NCI-H1092 treated with DMSO at 0.1 percent for 48 hours (cell line): Measurements from ENCODE around the gene IL24.

Source experiments
- DNase-seq: peaks from one replicate; lab custom pipeline; 2025; lab: John Stamatoyannopoulos, UW

The IL24 gene

DNA sequence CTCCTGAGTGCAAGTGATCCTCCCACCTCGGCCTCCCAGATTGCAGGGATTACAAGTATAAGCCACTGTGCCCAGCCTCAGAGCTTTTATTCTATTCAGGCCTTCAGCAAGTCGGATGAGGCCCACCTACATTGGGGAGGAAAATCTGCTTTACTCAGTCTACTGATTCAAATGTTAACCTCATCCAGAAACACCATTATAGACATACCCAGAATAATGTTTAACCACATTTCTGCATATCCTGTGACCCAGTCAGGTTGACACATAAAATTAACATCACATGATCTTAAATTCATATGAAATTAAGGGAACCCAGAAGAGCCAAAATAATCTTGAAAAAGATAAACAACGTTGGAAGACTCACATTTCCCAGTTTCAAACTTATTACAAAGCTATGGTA, 16.9 kb upstream of the IL24 start:
- no peak for DNase-seq

GRCh38 chr1:206882555-206882954, 14.7 kb upstream of the IL24 start:
- no peak for DNase-seq

DNA sequence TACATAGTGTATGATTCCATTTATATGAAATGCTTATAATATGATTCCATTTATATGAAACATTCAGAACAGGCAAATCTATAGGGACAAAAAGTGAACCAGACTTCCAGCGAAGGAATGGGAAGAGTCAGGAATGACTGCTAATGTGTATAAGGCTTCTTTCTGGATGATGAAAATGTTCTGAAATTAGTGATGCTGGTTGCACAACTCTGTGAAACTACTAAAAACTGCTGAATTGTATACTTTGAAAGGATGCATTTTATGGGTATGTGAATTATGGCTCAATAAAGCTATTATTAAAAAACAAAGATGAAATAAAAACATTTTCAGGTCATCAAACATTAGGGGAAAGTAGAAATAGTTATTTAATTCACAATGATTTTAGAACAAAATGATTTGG, 14.1 kb upstream of the IL24 start:
- DNase-seq = no peak

DNA sequence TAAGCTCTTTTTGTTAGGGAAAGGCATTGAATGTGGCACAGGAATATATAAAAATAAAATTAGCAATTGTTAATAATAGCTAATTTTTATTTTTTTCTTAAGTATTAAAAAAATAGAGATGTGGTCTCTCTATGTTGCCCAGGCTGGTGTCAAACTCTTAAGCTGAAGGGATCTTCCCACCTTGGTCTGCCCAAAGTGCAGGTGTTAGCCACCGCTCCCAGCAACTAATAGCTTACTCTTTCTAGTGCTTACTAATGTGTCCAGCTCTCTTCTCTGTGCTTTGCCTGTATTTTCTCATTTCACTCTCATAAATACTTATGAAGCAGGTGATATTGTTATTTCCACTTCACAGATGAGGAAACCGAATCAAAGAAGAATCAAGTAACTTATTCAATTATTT, 13.4 kb upstream of the IL24 start:
- DNase-seq = no peak

- DNase-seq = no peak
Observed at GRCh38 chr1:206885341-206886060, 11.7 kb upstream of the IL24 start.

DNA sequence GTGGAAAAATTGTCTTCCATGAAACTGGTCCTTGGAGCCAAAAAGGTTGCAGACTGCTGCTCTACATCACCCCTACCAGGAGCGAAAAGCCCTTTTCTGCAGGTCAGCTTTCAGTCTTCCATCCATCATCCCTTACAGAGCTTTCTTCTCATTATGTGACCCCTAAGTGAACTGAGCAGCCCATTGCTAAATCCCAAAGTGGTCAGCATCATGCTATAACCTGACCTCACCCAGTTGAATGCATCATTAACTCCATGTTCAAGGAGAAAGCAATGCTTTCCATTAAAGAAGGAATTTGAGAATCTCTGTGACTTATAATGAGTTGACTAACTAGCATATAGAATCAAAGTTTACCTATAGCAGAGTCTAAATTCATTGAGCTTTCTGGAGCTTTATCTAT, 10.4 kb upstream of the IL24 start:
- no peak for DNase-seq

DNA sequence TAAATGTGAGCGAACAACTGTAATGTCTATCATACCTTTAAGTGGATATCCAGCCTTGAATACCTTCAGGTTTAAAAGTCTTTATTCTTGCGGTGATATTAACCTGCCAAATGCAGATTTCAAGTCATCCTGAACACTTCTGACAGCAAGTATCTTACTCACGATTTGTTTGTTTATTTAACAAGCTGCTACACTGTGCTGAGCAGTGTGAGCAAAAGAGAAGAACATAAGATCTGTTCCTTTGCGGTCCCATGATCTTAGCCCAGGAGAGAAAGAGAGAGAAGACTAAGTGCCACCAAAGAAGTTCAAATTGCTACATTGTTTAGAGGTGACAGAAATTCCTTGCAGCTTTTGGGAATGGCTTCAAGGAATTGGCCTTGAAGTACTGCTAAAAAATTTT, 9.5 kb upstream of the IL24 start:
- DNase-seq = no peak

- no peak for DNase-seq
Observed at GRCh38 chr1:206890125-206891060, 6.8 kb upstream of the IL24 start.

DNA sequence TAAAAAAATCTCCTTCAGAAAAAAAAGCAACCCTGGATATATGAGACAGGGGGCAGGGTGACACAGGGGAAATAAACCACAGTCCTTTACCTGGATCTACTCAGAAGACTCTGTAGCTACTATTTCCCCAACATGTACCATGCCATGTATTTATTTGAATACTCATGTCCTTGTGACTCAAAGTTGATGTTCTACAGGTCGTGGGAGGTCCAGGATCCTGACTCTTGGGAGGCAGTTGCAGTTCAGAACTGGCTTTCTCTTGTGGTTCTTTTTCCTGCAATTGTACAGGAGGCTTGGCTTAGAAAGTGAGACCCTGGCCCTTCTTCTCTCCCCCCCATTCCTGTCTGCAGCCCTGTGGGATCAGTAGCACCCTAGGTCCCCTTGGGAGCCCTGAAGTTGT, 5.8 kb upstream of the IL24 start:
- DNase-seq = no peak

DNA sequence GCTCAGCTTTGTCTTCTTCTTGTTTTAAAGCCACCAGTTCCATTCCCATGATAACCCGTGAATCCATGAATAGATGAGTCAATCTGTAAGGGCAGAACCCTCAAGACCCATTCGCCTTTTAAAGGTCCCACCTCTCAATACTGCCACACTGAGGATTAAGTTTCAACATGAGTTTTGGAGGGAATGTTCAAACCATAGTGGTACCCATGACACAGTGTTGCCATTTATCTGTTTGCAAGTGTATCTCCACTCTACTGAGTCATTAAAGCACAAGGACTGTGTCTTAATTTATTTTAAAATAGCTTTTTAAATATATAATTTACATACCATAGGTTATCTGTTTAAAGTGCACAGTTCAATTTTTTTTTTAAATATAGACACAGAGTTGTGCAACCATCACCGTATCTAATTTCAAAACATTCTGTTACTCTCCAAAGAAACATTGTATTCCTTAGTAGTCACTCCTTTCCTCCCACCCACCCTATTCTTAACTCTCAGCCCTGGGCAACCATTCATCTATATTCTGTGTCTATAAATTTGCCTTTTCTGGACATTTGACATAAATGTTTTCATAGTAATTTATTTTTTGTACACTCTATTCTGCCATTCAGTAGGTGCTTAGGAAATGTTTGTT, 4.8 kb upstream of the IL24 start:
- DNase-seq = no peak

- DNase-seq = no peak
Observed at GRCh38 chr1:206893380-206893779, 3.9 kb upstream of the IL24 start.

DNA sequence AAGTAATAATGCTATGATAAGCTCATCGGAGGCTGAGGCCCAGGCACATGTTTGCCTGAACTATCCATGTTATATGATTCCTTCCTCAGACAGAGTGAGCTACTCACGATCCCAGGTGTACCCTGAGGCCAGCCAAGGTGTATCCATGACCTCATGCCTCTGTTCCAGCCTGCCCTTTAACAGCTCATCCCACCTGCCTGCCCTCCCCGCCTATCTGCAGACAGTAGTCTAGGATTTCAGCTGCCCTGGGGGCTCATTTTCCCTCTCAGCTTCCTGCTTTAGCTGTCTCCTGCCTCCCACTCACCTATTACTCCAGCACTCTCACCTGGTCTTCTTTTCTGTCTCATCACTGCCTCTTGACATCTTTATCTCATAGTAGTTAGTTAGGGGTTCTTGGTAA, 1.9 kb upstream of the IL24 start:
- DNase-seq = peak; percentile 48

DNA sequence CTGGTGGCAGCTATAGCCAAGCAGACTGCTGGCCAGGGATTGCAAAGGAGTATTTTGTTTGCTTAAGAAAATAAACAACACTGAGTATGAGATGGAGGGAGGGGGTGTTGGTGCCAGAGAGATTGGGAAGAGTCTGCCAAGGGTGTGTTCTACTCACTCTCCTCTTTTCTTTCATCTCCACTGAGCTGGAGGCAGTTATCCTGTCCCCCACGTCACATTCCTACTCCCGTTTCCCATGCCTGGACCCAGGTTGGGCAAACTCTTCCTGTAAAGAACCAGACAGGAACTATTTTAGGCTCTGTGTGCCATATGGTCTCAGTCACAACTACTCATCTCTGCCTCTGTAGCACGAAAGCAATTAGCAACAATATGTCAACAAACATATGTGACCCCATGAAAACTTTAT, 1.4 kb upstream of the IL24 start:
- DNase-seq = peak; percentile 48

DNA sequence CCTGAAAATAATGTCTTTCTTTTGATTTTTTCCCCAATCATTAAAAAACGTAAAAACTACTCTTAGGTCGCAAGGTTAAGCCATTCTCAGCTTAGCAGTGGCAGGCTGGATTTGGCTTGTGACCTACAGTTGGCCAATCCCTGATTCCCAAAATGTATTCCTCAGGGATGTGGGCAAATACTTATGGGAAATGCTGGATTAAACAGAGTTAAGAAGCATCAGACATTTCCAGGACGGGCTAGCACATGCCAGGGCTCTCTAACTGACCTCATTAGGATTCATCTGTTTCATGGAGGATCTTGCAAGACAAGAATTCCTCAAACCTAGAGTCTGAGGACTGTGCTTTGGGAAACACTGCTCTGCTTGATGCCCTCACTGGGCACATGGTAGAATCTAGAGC, 982 bp upstream of the IL24 start:
- no peak for DNase-seq

DNA sequence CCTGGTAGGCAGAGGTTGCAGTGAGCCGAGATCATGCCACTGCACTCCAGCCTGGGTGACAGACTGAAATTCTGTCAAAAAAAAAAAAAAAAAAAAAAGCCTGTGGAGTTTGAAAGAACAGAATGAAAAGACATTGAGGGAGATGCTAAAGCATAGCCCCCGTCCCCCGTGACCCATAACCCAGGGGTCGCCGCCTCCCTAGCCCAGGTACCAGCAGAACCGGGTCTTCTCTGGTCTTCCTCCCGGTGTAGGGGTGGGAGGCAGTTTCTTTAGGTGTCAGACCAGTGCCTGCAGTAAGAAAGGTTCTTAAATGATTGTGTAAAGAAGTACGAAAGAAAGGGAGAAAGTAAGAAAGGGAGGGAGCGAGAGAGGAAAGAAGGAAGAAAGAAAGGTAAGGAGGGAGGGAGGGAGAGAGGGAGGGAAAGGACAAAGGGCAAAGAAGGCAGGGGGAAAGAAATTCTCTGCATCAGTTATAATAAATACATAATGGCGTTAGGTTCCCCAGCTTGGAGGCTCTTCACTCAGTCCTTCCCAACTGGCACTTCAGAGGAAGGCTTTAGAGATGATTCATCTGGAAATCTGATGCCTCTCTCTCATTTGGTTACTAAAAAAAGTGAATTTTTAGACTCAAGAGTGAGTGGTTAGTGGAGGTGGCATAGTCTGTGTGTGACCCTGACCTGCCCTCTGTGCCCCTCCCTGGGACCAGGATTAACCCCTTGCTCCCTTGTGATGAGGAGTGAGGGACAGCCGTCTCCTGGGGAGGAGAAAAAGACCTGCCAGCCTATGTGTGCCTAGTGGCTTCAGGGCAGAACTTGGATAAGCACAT, 1.1 kb downstream of the IL24 start:
- DNase-seq = no peak

DNA sequence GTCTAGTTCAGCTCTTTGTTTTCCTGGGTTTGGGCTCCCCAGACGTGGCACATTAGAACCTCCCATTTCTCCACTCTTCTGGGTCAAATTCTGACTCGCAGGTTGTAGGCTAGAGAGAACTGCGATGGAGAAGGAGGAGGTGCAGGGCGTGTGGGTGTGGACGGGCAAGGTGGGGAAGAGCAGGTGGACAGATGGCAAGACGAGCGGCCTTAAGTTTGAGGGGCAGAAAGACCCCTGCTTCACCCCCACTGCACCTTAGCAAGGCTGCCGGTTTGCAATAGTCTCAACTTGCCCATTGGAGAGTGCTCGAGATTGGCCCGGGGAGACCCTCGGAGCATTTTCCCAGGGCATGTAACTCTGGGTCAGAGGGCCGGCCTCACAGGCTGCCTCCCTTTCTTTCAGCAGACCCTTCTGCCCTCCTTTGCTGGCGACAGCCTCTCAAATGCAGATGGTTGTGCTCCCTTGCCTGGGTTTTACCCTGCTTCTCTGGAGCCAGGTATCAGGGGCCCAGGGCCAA, 1.7 kb downstream of the IL24 start:
- no peak for DNase-seq

- no peak for DNase-seq
Observed at GRCh38 chr1:206899717-206900116, 2.5 kb downstream of the IL24 start.

DNA sequence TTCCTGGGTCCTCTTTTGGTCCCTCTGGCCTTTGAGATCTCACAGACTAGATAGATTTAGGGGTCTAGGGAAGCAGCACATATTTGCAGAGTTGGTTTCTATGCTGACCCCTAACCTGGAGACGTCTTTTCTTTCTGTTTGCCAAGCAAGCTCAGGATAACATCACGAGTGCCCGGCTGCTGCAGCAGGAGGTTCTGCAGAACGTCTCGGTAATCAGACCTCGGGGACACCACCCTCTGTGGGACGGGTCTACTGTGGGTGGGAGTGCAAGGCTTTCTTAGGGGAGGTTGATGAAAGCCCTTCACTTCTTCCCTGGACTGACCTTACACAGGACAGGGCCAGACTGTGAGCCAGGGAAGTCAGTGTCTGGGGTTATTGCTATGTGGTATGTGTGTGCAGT, 2.9 kb downstream of the IL24 start:
- no peak for DNase-seq

- DNase-seq = no peak
Observed at GRCh38 chr1:206901944-206902343, 4.7 kb downstream of the IL24 start.

DNA sequence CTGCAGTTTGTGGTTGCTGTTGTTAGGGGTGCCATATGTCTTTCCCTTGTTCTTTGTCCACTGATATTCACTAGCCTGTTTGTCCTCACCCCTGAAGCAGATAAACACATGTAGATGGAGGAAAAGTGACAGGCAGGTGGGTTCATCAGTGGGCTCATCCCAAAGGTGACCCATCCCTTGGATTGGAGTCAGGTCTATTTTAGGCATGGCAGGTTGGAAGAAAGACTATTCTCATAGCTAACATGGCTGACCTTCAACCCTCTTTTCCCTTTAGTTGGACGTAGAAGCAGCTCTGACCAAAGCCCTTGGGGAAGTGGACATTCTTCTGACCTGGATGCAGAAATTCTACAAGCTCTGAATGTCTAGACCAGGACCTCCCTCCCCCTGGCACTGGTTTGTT, 5.5 kb downstream of the IL24 start:
- DNase-seq = no peak

- DNase-seq = no peak
Observed at GRCh38 chr1:206903687-206904086, 6.4 kb downstream of the IL24 start.
